ENCODE results near the gene OCA2. TPM values are rescaled to one million over a fixed set of nuclear protein-coding genes. Genes with fewer than 3 reads are reported as not detected.

OCA2 gene
- total and polyA plus RNA-seq, 12 donors = 0.13 to 0.44 (median 0.23) TPM; not detected in 7

- Histone ChIP-seq H3K36me3 (replicated peaks in 1 of 2) (no peaks in the 10 kb centered on the region), H3K27ac (no peak overlapping the region), H3K9me3 (replicated peaks in 1 of 3) (no peaks in the 10 kb centered on the region), H3K27me3 (peaks cover 5% of the 10 kb centered on the region), H3K4me1 (replicated peaks in 1 of 2) (peaks cover 13 to 16% of the 10 kb centered on the region in 2 donors), H3K4me3 (no peak overlapping the region)
- 84 to 88% (median 87%) methylated on average over 5 of the region's 5 CpGs for WGBS, 4 donors
- TF ChIP-seq POLR2A (IDR thresholded peaks at IDR 0.05) (no peak), CTCF (IDR thresholded peaks at IDR 0.05) (no peak)
- intact Hi-C loops (cut with DNase I) = no loop called here
- no peak for DNase-seq
Observed at GRCh38 chr15:28105793-28106192, 6.7 kb upstream of the OCA2 start.

- Histone ChIP-seq H3K27ac (no peak overlapping the region), H3K27me3 (peaks cover 5% of the 10 kb centered on the region), H3K4me1 (replicated peaks in 1 of 2) (peaks cover 13 to 16% of the 10 kb centered on the region in 2 donors), H3K36me3 (replicated peaks in 1 of 2) (no peaks in the 10 kb centered on the region), H3K9me3 (replicated peaks in 1 of 3) (no peaks in the 10 kb centered on the region), H3K4me3 (no peak overlapping the region)
- peak in 1 of 7 donors; percentile 14 for DNase-seq
- 86 to 91% (median 89%) methylated on average over 9 of the region's 9 CpGs for WGBS, 4 donors
- TF ChIP-seq CTCF (IDR thresholded peaks at IDR 0.05) (no peak), POLR2A (IDR thresholded peaks at IDR 0.05) (no peak)
- intact Hi-C loops (cut with DNase I) = no loop called here
Observed at GRCh38 chr15:28105224-28105791, 6.2 kb upstream of the OCA2 start.

- Histone ChIP-seq H3K27ac (no peak overlapping the region), H3K27me3 (peaks cover 5% of the 10 kb centered on the region), H3K4me1 (replicated peaks in 1 of 2) (peaks cover 17% of the 10 kb centered on the region in 2 donors), H3K4me3 (no peak overlapping the region), H3K36me3 (replicated peaks in 1 of 2) (no peaks in the 10 kb centered on the region), H3K9me3 (replicated peaks in 1 of 3) (no peaks in the 10 kb centered on the region)
- 93 to 99% (median 95%) methylated on average over 9 to 10 of the region's 10 CpGs for WGBS, 4 donors
- intact Hi-C loops (cut with DNase I) = no loop called here
- TF ChIP-seq POLR2A (IDR thresholded peaks at IDR 0.05) (no peak), CTCF (IDR thresholded peaks at IDR 0.05) (no peak)
- DNase-seq = peak in 1 of 7 donors; percentile 13
Observed at GRCh38 chr15:28104326-28104725, 5.2 kb upstream of the OCA2 start.

- Histone ChIP-seq H3K4me3 (no peak overlapping the region), H3K4me1 (replicated peaks in 1 of 2) (peaks cover 21 to 22% of the 10 kb centered on the region in 2 donors), H3K9me3 (replicated peaks in 1 of 3) (no peaks in the 10 kb centered on the region), H3K27ac (no peak overlapping the region), H3K27me3 (peaks cover 10% of the 10 kb centered on the region), H3K36me3 (replicated peaks in 1 of 2) (no peaks in the 10 kb centered on the region)
- 89 to 92% (median 92%) methylated on average over 10 of the region's 10 CpGs for whole genome bisulfite sequencing, 4 donors
- intact Hi-C loops (cut with DNase I) = no loop called here
- no peak for TF ChIP-seq POLR2A (IDR thresholded peaks at IDR 0.05)
- no peak for TF ChIP-seq CTCF (IDR thresholded peaks at IDR 0.05)
- DNase-seq = peak in 2 of 7 donors; percentile 12 to 21
Observed at GRCh38 chr15:28103831-28104230, 4.7 kb upstream of the OCA2 start.
